ENCODE results near the gene PDIA5. TPM values are rescaled to one million over a fixed set of nuclear protein-coding genes. Genes with fewer than 3 reads are reported as not detected.

Gene PDIA5
- total and polyA plus RNA-seq, 4 donors: 36.8 to 94.6 (median 63.3) TPM

DNA sequence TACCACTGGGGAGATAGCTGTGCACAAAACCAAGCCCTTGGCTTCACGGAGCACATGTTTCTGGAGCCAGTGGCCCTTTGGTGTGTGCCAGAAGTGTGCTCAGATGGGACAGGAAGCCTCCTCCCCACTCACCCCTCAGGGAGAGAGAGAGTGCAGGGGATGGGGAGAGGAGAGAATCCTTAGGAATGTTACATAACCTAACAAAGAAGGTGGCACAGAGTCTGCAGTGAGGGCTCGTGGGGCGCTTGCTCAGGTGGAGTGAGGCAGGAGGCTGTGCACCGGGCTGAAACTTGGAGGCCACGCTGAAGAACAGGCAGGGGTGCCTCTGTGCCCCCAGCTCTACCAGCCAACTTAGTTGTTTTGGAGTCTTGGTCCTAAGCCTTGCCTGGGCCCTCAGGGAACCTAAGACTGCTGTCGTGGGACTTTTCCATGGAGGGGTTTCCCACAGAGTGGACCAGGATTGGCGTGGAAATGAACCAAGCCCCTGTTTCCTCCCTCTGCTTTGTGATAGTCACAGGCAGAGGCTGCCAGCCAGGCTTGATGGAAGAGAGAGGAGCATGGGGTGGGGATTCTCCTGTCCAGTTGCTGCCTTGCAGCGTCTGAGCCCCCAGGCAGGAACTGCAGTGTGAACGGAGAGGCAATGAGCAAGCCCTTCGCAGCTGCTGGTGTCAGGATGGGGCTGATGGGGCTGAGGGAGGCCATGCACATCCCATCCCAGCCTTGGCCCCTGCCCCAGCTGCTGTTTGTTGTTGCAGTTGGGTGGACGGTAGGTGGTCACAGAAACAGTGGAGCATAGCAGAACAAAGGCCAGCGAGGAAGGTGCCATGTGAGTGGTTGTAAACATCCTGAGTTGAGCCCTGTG, 32.7 kb downstream of the PDIA5 start:
- Histone ChIP-seq H3K36me3 (ENCODE audit: control insufficient read depth in 4 of 4, insufficient read depth in 3 of 4, low read depth in 1 of 4, low read length in 3 of 4) (peaks cover 4 to 16% (median 11%) of the 10 kb centered on the region in 4 donors), H3K27me3 (ENCODE audit: control insufficient read depth in 4 of 4, insufficient read depth in 4 of 4, low read length in 3 of 4) (no peaks in the 10 kb centered on the region), H3K9ac (ENCODE audit: low read depth in 1 of 2, low read length in 2 of 2) (no peak overlapping the region), H3K4me3 (ENCODE audit: low read depth in 1 of 3, low read length in 3 of 3) (no peak overlapping the region), H3K9me3 (ENCODE audit: control insufficient read depth in 4 of 4, low read length in 3 of 4) (no peaks in the 10 kb centered on the region), H3K27ac (ENCODE audit: low read depth in 1 of 2, low read length in 2 of 2) (peak overlapping the region in 1 of 2 donors; percentile 3), H3K4me1 (ENCODE audit: control insufficient read depth in 4 of 4, insufficient read depth in 4 of 4, low read length in 3 of 4) (peaks cover 4 to 72% (median 47%) of the 10 kb centered on the region in 4 donors)
- 88% methylated on average over 12 of the region's 12 CpGs for WGBS
- no peak for DNase-seq (ENCODE audit: low spot score)
- TF ChIP-seq YY1 (IDR thresholded peaks at IDR 0.05): no peak
- no peak for TF ChIP-seq GABPA (IDR thresholded peaks at IDR 0.05 in 1 of 2, conservative IDR thresholded peaks at IDR 0.05 in 1 of 2)
- TF ChIP-seq HNF4G (IDR thresholded peaks at IDR 0.05): no peak
- no peak for TF ChIP-seq FOXA1 (IDR thresholded peaks at IDR 0.05)
- TF ChIP-seq MAX (IDR thresholded peaks at IDR 0.05): no peak
- no peak for TF ChIP-seq RAD21 (IDR thresholded peaks at IDR 0.05)
- TF ChIP-seq RXRA (IDR thresholded peaks at IDR 0.05): no peak
- TF ChIP-seq HNF4A (conservative IDR thresholded peaks at IDR 0.05): no peak
- TF ChIP-seq EGR1 (IDR thresholded peaks at IDR 0.05; ENCODE audit: low read depth in 2 of 2): no peak
- no peak for TF ChIP-seq FOXA2 (IDR thresholded peaks at IDR 0.05)
- no peak for TF ChIP-seq JUND (IDR thresholded peaks at IDR 0.05)

DNA sequence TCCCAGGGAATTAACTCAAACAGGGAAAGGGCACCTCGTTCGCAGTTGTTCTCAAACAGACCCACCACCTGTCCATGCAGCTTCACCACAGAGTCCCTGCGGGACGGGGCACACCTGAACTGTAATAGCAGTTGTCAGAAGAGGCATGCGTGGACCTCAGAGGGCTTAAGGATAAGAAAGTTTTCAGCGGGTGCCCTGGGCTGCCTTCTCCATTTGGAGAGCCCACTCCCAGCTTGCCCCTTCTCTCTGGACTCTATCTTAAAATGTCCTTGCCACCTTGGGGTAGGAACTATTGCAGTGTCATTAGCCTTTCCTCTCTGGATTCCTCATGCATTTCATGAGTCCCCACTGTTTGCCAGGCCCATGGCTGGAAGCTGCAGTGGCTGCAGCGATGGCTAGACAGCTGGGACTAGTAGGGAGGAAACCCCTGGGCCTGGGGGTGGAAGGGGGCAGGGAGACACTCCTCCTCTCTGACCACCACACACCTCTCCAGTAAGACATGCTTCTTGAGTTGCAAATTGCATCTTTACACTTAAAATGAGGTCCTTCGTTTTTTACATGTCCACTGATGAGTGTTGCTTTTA, 33.5 kb downstream of the PDIA5 start:
- Histone ChIP-seq H3K36me3 (ENCODE audit: control insufficient read depth in 4 of 4, insufficient read depth in 3 of 4, low read depth in 1 of 4, low read length in 3 of 4) (peaks cover 7 to 20% (median 15%) of the 10 kb centered on the region in 4 donors), H3K4me3 (ENCODE audit: low read depth in 1 of 3, low read length in 3 of 3) (no peak overlapping the region), H3K27me3 (ENCODE audit: control insufficient read depth in 4 of 4, insufficient read depth in 4 of 4, low read length in 3 of 4) (no peaks in the 10 kb centered on the region), H3K9ac (ENCODE audit: low read depth in 1 of 2, low read length in 2 of 2) (no peak overlapping the region), H3K27ac (ENCODE audit: low read depth in 1 of 2, low read length in 2 of 2) (peak overlapping the region in 1 of 2 donors; percentile 86), H3K4me1 (ENCODE audit: control insufficient read depth in 4 of 4, insufficient read depth in 4 of 4, low read length in 3 of 4) (peaks cover 4 to 72% (median 47%) of the 10 kb centered on the region in 4 donors), H3K9me3 (ENCODE audit: control insufficient read depth in 4 of 4, low read length in 3 of 4) (no peaks in the 10 kb centered on the region)
- 93% methylated on average over 8 of the region's 8 CpGs for WGBS
- DNase-seq (ENCODE audit: low spot score): no peak
- TF ChIP-seq CTCF (IDR thresholded peaks at IDR 0.05; ENCODE audit: low read depth, low read length, missing input control) (no peak), FOXA2 (IDR thresholded peaks at IDR 0.05) (no peak), RAD21 (IDR thresholded peaks at IDR 0.05) (no peak), RXRA (IDR thresholded peaks at IDR 0.05) (no peak), ZBTB33 (IDR thresholded peaks at IDR 0.05) (no peak), MAX (IDR thresholded peaks at IDR 0.05) (no peak), YY1 (IDR thresholded peaks at IDR 0.05) (no peak), SP1 (IDR thresholded peaks at IDR 0.05) (no peak), HNF4A (conservative IDR thresholded peaks at IDR 0.05) (no peak), HNF4G (IDR thresholded peaks at IDR 0.05) (no peak), TAF1 (conservative IDR thresholded peaks at IDR 0.05) (no peak)
- TF ChIP-seq, protein P1, sequence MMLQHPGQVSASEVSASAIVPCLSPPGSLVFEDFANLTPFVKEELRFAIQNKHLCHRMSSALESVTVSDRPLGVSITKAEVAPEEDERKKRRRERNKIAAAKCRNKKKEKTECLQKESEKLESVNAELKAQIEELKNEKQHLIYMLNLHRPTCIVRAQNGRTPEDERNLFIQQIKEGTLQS (IDR thresholded peaks at IDR 0.05): no peak
